GM12874 (cell line): ENCODE results near the gene TESK1.

Experiments
- CTCF ChIP-seq: IDR thresholded peaks from 2 replicates; pipeline ENCODE4 v1.5.1; 2011; ENCODE audit warnings: low read depth, mild to moderate bottlenecking, control low read depth, low read length, moderate library complexity; ENCODE audit not compliant: insufficient read depth

Gene TESK1

GRCh38 chr9:35570709-35571504 lies 34.2 kb upstream of the TESK1 start:
- no peak for TF ChIP-seq CTCF

- no peak for TF ChIP-seq CTCF
Observed at GRCh38 chr9:35574578-35575122, 30.4 kb upstream of the TESK1 start.

- no peak for TF ChIP-seq CTCF
Observed at GRCh38 chr9:35575478-35575877, 29.6 kb upstream of the TESK1 start.

- TF ChIP-seq CTCF, result no peak
Observed at GRCh38 chr9:35577486-35577885, 27.6 kb upstream of the TESK1 start.

- no peak for TF ChIP-seq CTCF
Observed at GRCh38 chr9:35579130-35579529, 25.9 kb upstream of the TESK1 start.

GRCh38 chr9:35593581-35593980 lies 11.5 kb upstream of the TESK1 start:
- no peak for TF ChIP-seq CTCF

GRCh38 chr9:35594471-35594870 lies 10.6 kb upstream of the TESK1 start:
- TF ChIP-seq CTCF, result no peak
